Fibroblast of skin of right quadriceps (primary cell): ENCODE results near the gene NEK7.
"Not testable (repeated sequence)": the region's sequence is repeated elsewhere in the genome, so short reads cannot be mapped to it uniquely, and the experiment has no call there.

ENCODE experiments used
- DNase-seq: peaks from one replicate; pipeline ENCODE4 v3.0.0-alpha.2; 2013

Gene NEK7

DNA sequence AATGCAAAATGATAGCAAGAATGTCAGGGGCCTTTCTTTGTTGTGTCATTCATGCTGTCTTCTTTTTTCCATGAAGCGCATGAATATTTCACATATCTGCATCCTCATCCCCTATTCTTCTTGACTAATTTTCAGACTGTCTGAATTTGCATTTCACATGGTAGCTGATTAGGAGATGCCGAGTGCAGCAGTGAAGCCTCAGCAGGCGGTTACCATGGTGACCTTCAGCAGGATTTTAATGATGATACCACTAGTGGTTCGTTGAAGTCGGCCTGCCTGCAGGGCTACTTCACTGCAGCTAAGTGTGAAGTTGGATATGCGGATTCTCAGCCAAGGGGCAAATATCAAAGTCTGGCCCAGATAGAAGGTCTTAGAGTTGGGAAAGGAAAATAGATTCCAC is 141.8 kb downstream of the NEK7 start:
- DNase-seq: no peak

DNA sequence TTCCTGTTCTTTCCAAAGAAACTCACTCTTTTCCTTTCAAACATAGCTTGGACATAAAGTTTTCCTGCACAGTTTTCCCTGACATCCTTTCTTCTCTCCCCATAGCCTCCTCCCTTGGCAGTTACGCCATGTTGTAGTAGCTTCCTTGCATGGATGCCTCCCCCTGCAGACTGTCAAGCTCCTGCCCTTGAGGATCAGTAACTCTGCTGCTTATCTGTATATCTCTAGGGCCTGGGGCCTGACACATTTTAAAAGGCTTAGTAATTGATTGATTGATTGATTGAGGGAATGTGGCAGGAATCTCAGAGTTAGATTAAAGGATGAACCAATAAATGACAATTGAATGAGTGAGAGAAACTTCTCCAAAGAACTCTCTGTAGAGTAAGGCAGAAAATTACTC is 143.7 kb downstream of the NEK7 start:
- no peak for DNase-seq

DNA sequence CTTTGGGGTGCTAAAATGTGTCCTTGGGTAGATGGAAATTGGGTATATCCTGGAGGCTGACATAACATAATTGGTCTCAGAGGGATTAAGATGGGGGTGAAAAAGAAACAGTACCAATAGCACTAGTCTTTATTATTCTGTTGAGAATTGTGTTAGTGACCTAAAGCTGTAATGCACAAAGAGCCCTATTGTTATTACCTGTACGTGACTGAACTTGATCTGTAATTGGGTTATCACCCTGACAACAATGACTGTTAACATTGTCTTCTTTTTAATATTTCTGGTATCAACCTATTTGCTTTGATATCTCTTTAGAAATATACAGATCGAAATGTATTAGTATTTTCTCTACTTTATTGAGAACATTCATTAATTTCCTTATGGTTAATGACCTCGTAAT is 147.6 kb downstream of the NEK7 start:
- DNase-seq: no peak

- DNase-seq: not testable (repeated sequence)
Measured at GRCh38 chr1:198314817-198315216, 158.0 kb downstream of the NEK7 start.

- not testable (repeated sequence) for DNase-seq
Measured at GRCh38 chr1:198315331-198315730, 158.5 kb downstream of the NEK7 start.

DNA sequence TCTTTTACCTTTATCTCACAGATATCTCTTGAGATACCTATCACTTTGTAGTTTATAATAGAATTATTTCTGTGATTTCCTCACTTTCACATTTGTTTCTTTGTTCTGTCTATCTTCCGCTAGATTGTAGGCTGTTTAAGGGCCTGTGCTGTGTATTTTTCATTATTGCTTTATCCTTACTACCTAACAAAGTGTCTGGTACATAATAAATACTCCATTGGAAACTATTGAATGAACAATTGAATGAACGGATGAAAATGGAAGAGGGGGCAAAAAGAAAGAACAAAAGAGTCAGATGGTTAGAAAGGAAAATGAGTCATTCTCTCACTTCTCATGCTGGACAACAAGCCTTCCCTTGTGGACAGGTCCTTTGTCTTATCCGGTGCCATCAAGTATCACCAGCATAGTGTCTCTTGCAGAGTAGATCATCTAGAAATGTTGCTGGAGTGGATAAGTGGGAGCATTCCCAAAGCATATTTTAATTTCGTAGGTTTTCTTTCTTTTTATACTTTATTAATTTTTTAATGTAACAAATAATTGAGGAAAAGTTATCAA is 159.8 kb downstream of the NEK7 start:
- DNase-seq: no peak

GRCh38 chr1:198318085-198318484 is 161.3 kb downstream of the NEK7 start:
- no peak for DNase-seq

DNA sequence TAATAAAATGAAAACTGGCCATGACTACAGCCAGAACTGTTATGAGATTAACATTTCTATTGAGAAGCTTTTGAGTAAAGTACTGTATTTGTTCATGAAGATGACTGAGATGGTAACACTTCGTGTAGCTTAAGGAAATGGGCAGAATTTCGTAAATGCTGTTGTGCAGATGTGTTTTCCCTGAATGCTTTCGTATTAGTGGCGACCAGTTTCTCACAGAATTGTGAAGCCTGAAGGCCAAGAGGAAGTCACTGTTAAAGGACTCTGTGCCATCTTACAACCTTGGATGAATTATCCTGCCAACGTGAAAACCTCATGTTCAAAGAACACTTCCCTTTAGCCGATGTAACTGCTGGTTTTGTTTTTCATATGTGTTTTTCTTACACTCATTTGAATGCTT is 164.0 kb downstream of the NEK7 start:
- DNase-seq: no peak

- peak; percentile 14 for DNase-seq
Measured at GRCh38 chr1:198326232-198326631, 169.4 kb downstream of the NEK7 start.

DNA sequence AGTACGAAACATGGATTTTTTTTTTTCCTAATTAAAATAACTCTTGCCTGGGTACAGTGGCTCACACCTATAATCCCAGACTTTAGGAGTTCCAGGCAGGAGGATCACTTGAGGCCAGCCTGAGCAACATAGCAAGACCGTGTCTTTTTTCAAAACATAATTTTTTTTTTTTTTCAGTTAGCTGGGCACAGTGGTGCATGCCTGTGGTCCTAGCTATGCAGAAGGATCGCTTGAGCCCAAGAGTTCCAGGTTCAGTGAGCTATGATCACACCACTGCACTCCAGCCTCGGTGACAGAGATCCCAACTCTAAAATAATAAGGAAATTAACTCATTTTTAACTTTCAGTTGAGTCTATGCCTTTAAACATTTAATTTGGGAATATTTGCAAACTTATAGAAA is 170.1 kb downstream of the NEK7 start:
- DNase-seq: peak; percentile 37

GRCh38 chr1:198328458-198329032 is 171.7 kb downstream of the NEK7 start:
- no peak for DNase-seq

DNA sequence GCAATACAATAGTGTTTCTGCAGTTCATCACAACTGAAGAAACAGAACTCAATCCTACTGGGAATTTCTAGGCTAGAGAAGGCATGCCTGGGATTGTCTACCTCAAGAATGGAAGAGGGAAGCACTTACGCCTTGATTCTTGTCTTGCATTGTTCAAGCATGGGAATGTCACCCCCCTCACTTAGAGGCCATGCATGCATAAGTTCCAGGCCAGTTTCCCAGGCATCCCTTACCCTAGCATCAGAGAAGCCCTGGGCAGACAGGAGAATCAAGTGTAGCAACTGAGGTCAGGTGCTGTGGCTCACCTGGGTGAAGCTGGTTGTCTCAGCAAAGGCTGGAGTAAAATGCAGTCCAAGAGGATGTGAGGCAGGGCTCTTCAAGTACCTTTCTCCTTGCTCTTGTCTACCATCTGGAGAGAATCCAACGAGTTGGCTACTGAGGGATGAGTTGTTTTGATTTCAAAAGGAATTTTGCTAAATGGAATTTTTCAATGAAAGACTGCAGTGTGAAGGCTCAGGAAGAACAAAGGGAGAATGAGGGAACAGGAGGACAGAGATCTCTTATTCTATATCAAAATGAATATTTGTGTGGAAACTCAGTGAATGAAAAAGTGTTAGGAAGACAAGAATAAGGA is 174.3 kb downstream of the NEK7 start:
- DNase-seq: peak; percentile 39

DNA sequence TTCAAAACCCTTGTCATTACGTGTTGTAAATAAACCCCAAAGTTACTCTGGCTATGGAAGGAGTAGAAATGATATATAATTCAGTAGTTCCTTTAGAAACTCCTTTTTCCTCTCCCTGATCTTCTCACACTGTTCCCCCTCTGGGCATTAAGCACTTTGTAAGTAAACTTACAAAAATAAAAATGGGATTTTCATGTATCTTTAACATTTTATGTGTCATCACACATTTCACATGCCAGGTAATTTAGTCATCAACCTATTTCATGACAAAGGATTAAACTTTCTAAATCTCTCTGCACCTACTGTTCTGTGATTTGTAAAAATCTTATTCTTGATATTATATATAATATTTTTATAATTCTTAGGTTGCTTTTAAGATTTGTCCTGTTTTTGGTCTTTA is 176.9 kb downstream of the NEK7 start:
- peak; percentile 50 for DNase-seq

DNA sequence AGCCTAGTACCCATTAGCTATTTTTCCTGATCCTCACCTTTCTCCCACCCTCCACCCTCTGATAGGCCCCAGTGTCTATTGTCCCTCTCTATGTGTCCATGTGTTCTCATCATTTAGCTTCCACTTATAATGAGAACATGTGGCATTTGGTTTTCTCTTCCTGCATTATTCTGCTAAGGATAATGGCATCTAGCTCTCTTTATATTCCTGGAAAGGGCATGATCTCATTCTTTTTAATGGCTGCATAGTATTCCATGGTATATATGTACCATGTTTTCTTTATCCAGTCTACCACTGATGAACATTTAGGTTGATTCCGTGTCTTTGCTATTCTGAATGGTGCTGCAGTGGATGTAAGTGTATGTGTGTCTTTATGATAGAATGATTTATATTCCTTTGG is 178.9 kb downstream of the NEK7 start:
- DNase-seq: no peak

DNA sequence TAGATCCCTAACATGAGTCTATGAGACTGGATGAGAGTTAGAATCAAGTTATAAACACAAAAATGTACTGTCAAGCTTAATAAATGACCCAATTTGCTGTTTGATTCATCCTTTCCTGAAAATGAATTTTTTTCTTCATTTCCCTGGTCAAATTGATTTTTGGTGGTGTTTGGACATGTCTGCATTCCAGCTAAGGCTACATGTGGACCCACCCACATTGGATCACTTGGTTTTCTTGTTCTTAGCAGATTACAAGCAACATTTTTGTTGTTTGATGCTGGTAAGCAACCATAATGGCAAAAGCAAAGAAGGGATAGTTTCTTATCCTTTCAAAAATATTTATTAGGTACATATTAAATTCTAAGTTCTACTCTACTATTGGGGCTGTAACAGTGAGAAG is 181.1 kb downstream of the NEK7 start:
- no peak for DNase-seq

DNA sequence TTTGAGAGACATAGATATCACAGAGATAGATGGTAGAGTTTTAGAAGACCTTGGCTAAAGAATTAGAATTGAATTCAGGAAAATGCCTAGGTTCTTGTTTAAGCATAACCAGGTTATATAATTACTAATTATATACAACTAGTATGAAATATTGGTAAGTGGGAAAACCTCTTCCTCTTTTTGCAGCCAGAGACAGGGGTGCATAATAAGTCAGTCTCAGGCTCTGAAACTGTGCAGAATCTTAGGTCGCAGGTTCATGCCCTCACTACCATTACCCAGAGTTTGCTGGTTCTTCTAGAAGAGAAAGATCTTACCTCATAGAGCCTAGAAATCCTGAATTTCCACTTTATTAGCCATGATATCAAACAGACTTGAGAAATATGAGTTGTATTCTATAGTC is 183.3 kb downstream of the NEK7 start:
- no peak for DNase-seq

DNA sequence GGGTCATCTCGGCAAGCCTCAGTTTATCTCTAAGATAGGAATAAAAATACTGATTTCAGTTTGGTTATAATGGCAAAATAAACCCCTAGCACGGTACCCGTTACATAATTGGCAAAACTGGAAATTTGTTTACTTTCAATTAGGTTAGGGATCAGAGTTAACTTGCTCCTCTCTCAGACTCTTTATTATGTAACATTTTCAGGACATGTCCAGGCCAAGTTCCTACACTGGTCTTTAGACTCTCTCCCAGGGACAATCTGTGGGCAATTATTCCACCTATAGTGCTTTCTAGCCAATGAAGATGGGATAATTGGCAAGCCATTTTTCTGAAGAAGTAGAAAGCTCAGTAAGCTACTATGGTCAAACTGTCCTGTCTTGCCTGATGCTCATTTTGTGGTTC is 189.4 kb downstream of the NEK7 start:
- DNase-seq: no peak

- no peak for DNase-seq
Measured at GRCh38 chr1:198350456-198350855, 193.7 kb downstream of the NEK7 start.

DNA sequence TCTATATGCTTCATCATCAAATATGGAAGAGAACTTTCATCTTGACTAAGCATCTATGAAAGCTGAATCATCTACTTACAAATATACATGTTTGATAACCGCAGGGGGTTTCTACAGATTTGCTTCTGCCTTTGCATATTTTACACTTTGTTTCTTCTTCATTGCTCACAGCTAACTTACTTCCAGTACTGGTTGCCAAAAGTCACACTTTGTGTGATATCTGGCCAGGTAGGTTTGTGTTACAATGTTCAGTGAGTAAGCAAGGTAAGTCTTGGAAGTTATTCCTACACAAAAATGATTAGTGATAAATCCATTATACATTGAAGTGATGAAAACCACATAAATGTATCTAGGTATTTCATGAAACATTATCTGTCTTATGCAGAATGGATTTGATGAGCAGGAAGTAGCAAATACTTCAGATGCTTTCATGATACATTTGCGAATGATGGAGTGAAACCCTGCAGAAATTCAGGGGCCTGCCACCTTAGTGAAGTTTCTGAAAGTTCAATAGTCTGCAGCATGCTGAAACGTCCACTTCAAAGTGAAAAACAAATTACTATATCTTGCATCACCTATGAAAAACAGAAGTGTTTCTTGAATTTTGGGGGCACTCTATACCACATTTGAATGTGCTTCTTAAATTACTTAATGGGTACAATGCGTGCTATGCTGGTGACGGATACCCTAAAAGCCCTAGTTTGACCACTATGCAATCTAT is 196.3 kb downstream of the NEK7 start:
- no peak for DNase-seq

- DNase-seq: no peak
Measured at GRCh38 chr1:198357937-198358336, 201.1 kb downstream of the NEK7 start.

DNA sequence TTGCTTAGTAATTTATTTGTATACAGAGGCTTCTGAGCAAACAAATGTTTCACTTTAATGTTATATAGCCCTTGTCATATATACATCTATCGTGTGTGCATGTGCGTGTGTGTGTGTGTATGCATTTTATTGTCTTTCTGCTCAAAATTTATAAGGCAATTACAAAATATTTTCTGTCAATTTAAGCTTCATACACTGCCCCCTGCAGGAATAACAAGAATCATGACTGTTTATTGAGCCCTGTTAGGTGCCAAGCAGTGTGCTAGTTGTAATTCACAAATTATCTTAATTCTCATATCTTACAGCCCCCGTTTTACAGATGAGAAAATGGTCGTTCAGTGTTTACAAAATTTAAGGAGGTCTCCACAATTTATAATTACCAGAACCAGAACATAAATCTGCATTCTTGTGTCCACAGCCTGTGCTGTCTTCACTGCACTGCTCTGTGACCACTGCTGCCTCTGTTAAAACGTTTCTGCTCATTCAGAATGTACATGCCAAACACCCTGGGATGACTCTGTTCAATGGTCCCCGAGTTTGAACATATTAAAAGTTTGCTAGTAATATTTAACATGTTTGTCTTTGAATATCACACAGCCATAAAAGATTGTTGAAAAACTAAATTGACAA is 202.3 kb downstream of the NEK7 start:
- DNase-seq: no peak

DNA sequence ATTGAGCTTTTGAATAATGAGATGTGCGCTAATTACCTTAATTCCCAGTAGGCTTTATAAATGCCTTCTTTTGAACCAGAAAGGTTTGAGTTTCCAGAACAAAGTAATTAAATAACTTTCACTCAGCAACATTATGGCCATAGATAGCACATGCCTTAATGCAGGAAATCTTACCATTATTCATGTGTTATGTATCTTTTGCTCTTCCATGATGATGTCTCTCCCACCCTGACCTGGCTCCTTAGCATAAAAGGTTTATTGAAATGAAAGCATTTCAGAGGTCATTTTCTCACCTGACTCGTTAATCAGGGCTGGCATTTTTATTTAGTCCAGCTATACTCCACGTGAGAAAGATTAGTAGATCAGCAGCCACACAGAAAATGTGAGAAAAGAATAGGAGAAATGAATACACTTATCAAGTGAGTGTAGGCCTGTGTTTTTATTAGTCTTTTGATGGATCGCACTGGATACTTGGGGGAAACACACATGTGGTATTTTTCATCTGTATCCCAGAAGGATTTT is 203.5 kb downstream of the NEK7 start:
- no peak for DNase-seq

- no peak for DNase-seq
Measured at GRCh38 chr1:198361237-198361767, 204.5 kb downstream of the NEK7 start.
